GM12878 (cell line): ENCODE data around the gene RNU11. TPM values are rescaled to one million over a fixed set of nuclear protein-coding genes. Genes with fewer than 3 reads are reported as not detected.
"Not testable (repeated sequence)": the region's sequence is repeated elsewhere in the genome, so short reads cannot be mapped to it uniquely, and the experiment has no call there.

Experiments used
- ATAC-seq: fragments of 200-7000 bp; cut with Tn5 transposase; 3 replicates; pipeline ENCODE4 v1.9.1; 2020; ENCODE audit warnings: mild to moderate bottlenecking, moderate library complexity
- BruUV-seq: library from RNA; stranded (reverse); fragments of 400-500 nt; replicated peaks from 2 replicates; lab custom pipeline; 2021; lab: Mats Ljungman, UMichigan
- CTCF ChIA-PET: fragments of 300-600 bp; sonication (Branson Sonifier 250); formaldehyde crosslinking; extraction: SDS; loops from one replicate; lab custom pipeline; 2021; ENCODE audit warnings: inconsistent platforms; lab: Yijun Ruan, JAX
- POLR2A ChIA-PET: fragments of 350-600 bp; formaldehyde crosslinking; extraction: SDS; loops from one replicate; lab custom pipeline; 2021; ENCODE audit warnings: inconsistent platforms; lab: Charles Lee
- RAD21 ChIA-PET: fragments of 300-600 bp; sonication (Branson Sonifier 250); formaldehyde crosslinking; loops from one replicate; lab custom pipeline; 2023; ENCODE audit warnings: antibody characterized with exemption; ENCODE audit not compliant: unreplicated experiment; lab: Charles Lee
- SMC1A ChIA-PET: fragments of 300-600 bp; sonication (Branson Sonifier 250); formaldehyde crosslinking; loops from one replicate; lab custom pipeline; 2023; ENCODE audit not compliant: unreplicated experiment, uncharacterized antibody; lab: Charles Lee
- DNase-seq: peaks from one replicate; pipeline ENCODE4 v3.0.0-alpha.2; 2011; ENCODE audit warnings: low read depth, low spot score
- FAIRE-seq: peaks from 3 replicates; lab custom pipeline; 2011; peaks lifted over from hg19 to GRCh38; lab: Jason Lieb, UNC
- H2AFZ ChIP-seq: 2 replicates; pipeline ENCODE4 v1.6.0; 2011; ENCODE audit warnings: low read depth, low read length, control low read depth; ENCODE audit not compliant: control insufficient read depth
- H3K27ac ChIP-seq: 2 replicates; pipeline ENCODE4 v1.5.1; 2011; ENCODE audit warnings: control low read depth; ENCODE audit not compliant: control insufficient read depth, insufficient read depth
- H3K27me3 ChIP-seq, 2 experiments: replicated peaks in 1 of 2; 2 replicates each; pipeline versions ENCODE4 v1.6.0 to v1.6.1; 2011; ENCODE audit warnings: low read length in 1 of 2; ENCODE audit not compliant: control insufficient read depth in 2 of 2, insufficient read depth in 2 of 2
- H3K36me3 ChIP-seq, 2 experiments: 2 replicates each; pipeline ENCODE4 v1.5.1; 2011; ENCODE audit warnings: low read length in 1 of 2; ENCODE audit not compliant: control insufficient read depth in 2 of 2, insufficient read depth in 2 of 2
- H3K4me1 ChIP-seq: 2 replicates; pipeline ENCODE4 v1.6.1; 2011; ENCODE audit warnings: mild to moderate bottlenecking, low read length, moderate library complexity, mixed read lengths; ENCODE audit not compliant: control insufficient read depth, insufficient read depth
- H3K4me2 ChIP-seq: 2 replicates; pipeline ENCODE4 v1.6.0; 2011; ENCODE audit warnings: control low read depth; ENCODE audit not compliant: control insufficient read depth, insufficient read depth
- H3K4me3 ChIP-seq: fragments of 200-600 bp; sonication (generic); 2 replicates; pipeline ENCODE4 v1.5.1; 2016
- H3K79me2 ChIP-seq: 2 replicates; pipeline ENCODE4 v1.6.0; 2011; ENCODE audit warnings: low read length; ENCODE audit not compliant: control insufficient read depth, insufficient read depth
- H3K9ac ChIP-seq: 2 replicates; pipeline ENCODE4 v1.8.0; 2011; ENCODE audit warnings: low read length, control low read depth, mixed read lengths; ENCODE audit not compliant: control insufficient read depth, insufficient read depth
- H3K9me3 ChIP-seq: replicated peaks from 3 replicates; pipeline ENCODE4 v1.5.1; 2011; ENCODE audit warnings: mild to moderate bottlenecking, low read length; ENCODE audit not compliant: control insufficient read depth, insufficient read depth
- H4K20me1 ChIP-seq: 2 replicates; pipeline ENCODE4 v1.6.0; 2011; ENCODE audit not compliant: control insufficient read depth, insufficient read depth
- ATF7 ChIP-seq: fragments of 450-650 bp; IDR thresholded peaks from 2 replicates; pipeline ENCODE4 v1.6.1; 2016; ENCODE audit warnings: low read depth, mild to moderate bottlenecking
- PAX8 ChIP-seq: fragments of 450-650 bp; IDR thresholded peaks from 2 replicates; pipeline ENCODE4 v1.6.1; 2017; ENCODE audit warnings: mild to moderate bottlenecking, moderate library complexity
- POLR2AphosphoS2 ChIP-seq: IDR thresholded peaks from 2 replicates; pipeline ENCODE4 v1.6.1; 2011; ENCODE audit warnings: low read depth, mild to moderate bottlenecking, low read length, improper control_type of control experiment, moderate library complexity
- POU2F2 ChIP-seq: IDR thresholded peaks from 3 replicates; pipeline ENCODE4 v1.6.1; 2011; ENCODE audit warnings: low read depth, mild to moderate bottlenecking, low read length, borderline replicate concordance
- STAT3 ChIP-seq: IDR thresholded peaks from 2 replicates; pipeline ENCODE4 v1.6.1; 2011; ENCODE audit warnings: low read depth, low read length, improper control_type of control experiment
- SUZ12 ChIP-seq: fragments of 200-600 bp; sonication (generic); IDR thresholded peaks from one replicate; pipeline ENCODE4 v1.6.1; 2018; ENCODE audit warnings: antibody characterized with exemption, mild to moderate bottlenecking; ENCODE audit not compliant: unreplicated experiment
- ZNF274 ChIP-seq: IDR thresholded peaks from one replicate; pipeline ENCODE4 v1.8.0; 2011; ENCODE audit not compliant: insufficient read length, insufficient read depth
- ZZZ3 ChIP-seq: IDR thresholded peaks from 2 replicates; pipeline ENCODE4 v1.6.1; 2011; ENCODE audit warnings: low read depth; ENCODE audit not compliant: control insufficient read depth, insufficient read length
- WGBS: methylation state at CpG from one replicate; pipeline ENCODE4 v1.1.6; 2016; ENCODE audit warnings: low lambda C conversion rate; ENCODE audit not compliant: insufficient replicate concordance, insufficient coverage; ENCODE audit errors: missing lambda C conversion rate; 5-methylcytosine and 5-hydroxymethylcytosine counted together
- in situ Hi-C: fragments of 300-500 bp; cut with MboI; formaldehyde crosslinking; loops from 9 replicates; pipeline ENCODE4 v1.14.3; 2018; ENCODE audit warnings: mixed read lengths
- intact Hi-C: fragments of 100-400 bp; cut with micrococcal nuclease; formaldehyde crosslinking; loops from one replicate; pipeline ENCODE4 v1.14.2; 2022; ENCODE audit not compliant: unreplicated experiment
- polyA plus RNA-seq, 11 experiments: library from polyadenylated mRNA; depleted of rRNA in 4 of 11; unstranded in 6 of 11; stranded (reverse) in 5 of 11; fragments of >200 nt; fragmentation: Nextera tagmentation in 4 of 11; fragmentation: Illumina TruSeq in 1 of 11; extraction: Ambion mirVana in 4 of 11; extraction: Trizol in 1 of 11; gene quantifications; 1 replicate in 1 of 11; 2 replicates in 10 of 11; pipeline versions ENCODE4 v1.2.1 to v1.2.3, GENCODE V29; 2011 to 2016; ENCODE audit warnings: inconsistent platforms in 2 of 11, missing spikeins in 2 of 11, low read depth in 1 of 11
- total RNA-seq, 4 experiments: library from RNA; depleted of rRNA in 3 of 4; stranded (reverse); fragments of >200 nt in 3 of 4; fragmentation: Illumina TruSeq in 1 of 4; extraction: Trizol in 1 of 4; gene quantifications; 2 replicates each; pipeline versions ENCODE4 v1.2.1 to v1.2.3, GENCODE V29; 2013 to 2021
- TF ChIP-seq, protein P1 (sequence below): fragments of 450-650 bp; IDR thresholded peaks from 2 replicates; pipeline ENCODE4 v1.6.1; 2017; ENCODE audit warnings: low read depth, mild to moderate bottlenecking, moderate library complexity

The RNU11 gene
- total and polyA plus RNA-seq, 10 of the 15 experiments (the other 5 are each of a cell fraction or from before 2014, with no cell fraction given) = under 0.01 TPM; not detected in 9

- TF ChIP-seq ZNF274 = no peak
- TF ChIP-seq, protein P1, sequence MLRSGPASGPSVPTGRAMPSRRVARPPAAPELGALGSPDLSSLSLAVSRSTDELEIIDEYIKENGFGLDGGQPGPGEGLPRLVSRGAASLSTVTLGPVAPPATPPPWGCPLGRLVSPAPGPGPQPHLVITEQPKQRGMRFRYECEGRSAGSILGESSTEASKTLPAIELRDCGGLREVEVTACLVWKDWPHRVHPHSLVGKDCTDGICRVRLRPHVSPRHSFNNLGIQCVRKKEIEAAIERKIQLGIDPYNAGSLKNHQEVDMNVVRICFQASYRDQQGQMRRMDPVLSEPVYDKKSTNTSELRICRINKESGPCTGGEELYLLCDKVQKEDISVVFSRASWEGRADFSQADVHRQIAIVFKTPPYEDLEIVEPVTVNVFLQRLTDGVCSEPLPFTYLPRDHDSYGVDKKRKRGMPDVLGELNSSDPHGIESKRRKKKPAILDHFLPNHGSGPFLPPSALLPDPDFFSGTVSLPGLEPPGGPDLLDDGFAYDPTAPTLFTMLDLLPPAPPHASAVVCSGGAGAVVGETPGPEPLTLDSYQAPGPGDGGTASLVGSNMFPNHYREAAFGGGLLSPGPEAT = peak; percentile 46; the same call in 1 of the 2 replicates
- TF ChIP-seq POU2F2 = no peak
- TF ChIP-seq STAT3 = no peak
- TF ChIP-seq ATF7 = no peak
- TF ChIP-seq SUZ12 = no peak
- no peak for TF ChIP-seq ZZZ3
- TF ChIP-seq, all 136 proteins: peak for 25
These were observed 20.7 kb downstream of the RNU11 start (continued) for GRCh38 chr1:28668956-28669723.

DNA sequence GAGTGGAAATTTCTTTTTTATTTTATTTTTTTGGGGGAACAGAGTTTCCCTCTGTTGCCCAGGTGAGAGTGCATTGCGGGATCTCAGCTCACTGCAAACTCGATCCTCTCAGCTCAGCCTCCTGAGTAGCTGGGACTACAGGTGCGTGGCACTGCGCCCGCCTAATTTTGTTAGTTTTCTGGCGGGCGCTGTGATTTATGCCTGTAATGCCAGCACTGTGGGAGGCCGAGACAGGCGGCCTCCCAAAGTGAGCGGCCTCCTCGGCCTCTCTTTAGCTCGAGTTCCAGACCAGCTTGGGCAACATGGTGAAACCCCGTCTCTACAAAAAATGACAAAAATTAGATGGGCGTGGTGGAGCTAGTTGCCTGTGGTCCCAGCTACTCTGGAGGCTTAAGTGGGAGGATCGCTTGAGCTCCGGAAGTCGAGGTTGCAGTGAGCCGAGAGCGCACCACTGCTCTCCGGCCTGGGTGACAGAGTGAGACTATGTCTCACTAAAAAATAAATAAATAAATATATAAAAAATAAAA lies 22.9 kb downstream of the RNU11 start:
- no TSS peak for BruUV-seq
- TF ChIP-seq PAX8 (no peak), POLR2AphosphoS2 (no peak)
- ATAC-seq (no peak), DNase-seq (no peak), FAIRE-seq (no peak)
- no peaks in the 10 kb centered on the region for H3K36me3 ChIP-seq
- H3K27me3 ChIP-seq = no peaks in the 10 kb centered on the region
- in situ Hi-C loops = no loop called here
- intact Hi-C loops = no loop called here
- RAD21 ChIA-PET = no interaction called here
- SMC1A ChIA-PET = interaction anchor here (1.1 kb wide), 1 partner anchor 18 kb away, joined by 4 read pairs; no protein-coding TSS in a partner anchor
- no peaks in the 10 kb centered on the region for H4K20me1 ChIP-seq
- 98% methylated on average over 20 of the region's 20 CpGs for WGBS
- no peaks in the 10 kb centered on the region for H3K4me1 ChIP-seq
- no peak overlapping the region for H2AFZ ChIP-seq
- POLR2A ChIA-PET = interaction anchor here (0.5 to 1.0 kb wide), 3 partner anchors 23 to 88 kb away, joined by 3 read pairs; no protein-coding TSS in a partner anchor
- H3K27ac ChIP-seq = no peak overlapping the region
- no peaks in the 10 kb centered on the region for H3K9me3 ChIP-seq
- no peak overlapping the region for H3K9ac ChIP-seq
- peaks cover 25% of the 10 kb centered on the region for H3K79me2 ChIP-seq
- CTCF ChIA-PET = interaction anchor here (0.9 kb wide), 1 partner anchor 205 kb away, joined by 4 read pairs; no protein-coding TSS in a partner anchor
- H3K4me3 ChIP-seq = no peak overlapping the region
- no peak overlapping the region for H3K4me2 ChIP-seq

DNA sequence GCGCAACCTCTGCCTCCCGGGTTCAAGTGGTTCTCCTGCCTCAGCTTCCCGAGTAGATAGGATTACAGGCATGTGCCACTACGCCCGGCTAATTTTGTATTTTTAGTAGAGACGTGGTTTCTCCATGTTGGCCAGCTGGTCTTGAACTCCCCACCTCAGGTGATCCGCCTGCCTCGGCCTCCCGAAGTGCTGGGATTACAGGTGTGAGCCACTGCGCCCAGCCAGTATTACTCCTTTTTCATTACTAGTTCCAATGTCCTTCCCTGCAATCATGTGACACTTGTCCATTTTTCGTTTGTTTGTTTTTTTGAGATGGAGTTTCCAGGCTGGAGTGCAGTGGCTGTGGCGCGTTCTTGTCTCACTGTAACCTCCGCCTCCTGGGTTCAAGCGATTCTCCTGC lies 24.6 kb downstream of the RNU11 start:
- H3K36me3 ChIP-seq, FAIRE-seq, ATAC-seq, intact Hi-C loops, H2AFZ ChIP-seq, RAD21 ChIA-PET, H3K4me3 ChIP-seq, CTCF ChIA-PET, H3K4me1 ChIP-seq, in situ Hi-C loops, H4K20me1 ChIP-seq, SMC1A ChIA-PET, H3K27ac ChIP-seq, H3K9ac ChIP-seq, H3K27me3 ChIP-seq, POLR2A ChIA-PET, H3K9me3 ChIP-seq, H3K4me2 ChIP-seq, BruUV-seq, DNase-seq: not testable (repeated sequence)
- peaks cover 25% of the 10 kb centered on the region for H3K79me2 ChIP-seq
- WGBS = 93% methylated on average over 15 of the region's 15 CpGs
